GM12878 (cell line): ENCODE data around the gene TBX5. TPM values are rescaled to one million over a fixed set of nuclear protein-coding genes. Genes with fewer than 3 reads are reported as not detected.

Experiments used
- ATAC-seq: fragments of 200-7000 bp; cut with Tn5 transposase; 3 replicates; pipeline ENCODE4 v1.9.1; 2020; ENCODE audit warnings: mild to moderate bottlenecking, moderate library complexity
- BruUV-seq: library from RNA; stranded (reverse); fragments of 400-500 nt; replicated peaks from 2 replicates; lab custom pipeline; 2021; lab: Mats Ljungman, UMichigan
- CTCF ChIA-PET: fragments of 300-600 bp; sonication (Branson Sonifier 250); formaldehyde crosslinking; extraction: SDS; loops from one replicate; lab custom pipeline; 2021; ENCODE audit warnings: inconsistent platforms; lab: Yijun Ruan, JAX
- POLR2A ChIA-PET: fragments of 350-600 bp; formaldehyde crosslinking; extraction: SDS; loops from one replicate; lab custom pipeline; 2021; ENCODE audit warnings: inconsistent platforms; lab: Charles Lee
- RAD21 ChIA-PET: fragments of 300-600 bp; sonication (Branson Sonifier 250); formaldehyde crosslinking; loops from one replicate; lab custom pipeline; 2023; ENCODE audit warnings: antibody characterized with exemption; ENCODE audit not compliant: unreplicated experiment; lab: Charles Lee
- SMC1A ChIA-PET: fragments of 300-600 bp; sonication (Branson Sonifier 250); formaldehyde crosslinking; loops from one replicate; lab custom pipeline; 2023; ENCODE audit not compliant: unreplicated experiment, uncharacterized antibody; lab: Charles Lee
- DNase-seq: peaks from one replicate; pipeline ENCODE4 v3.0.0-alpha.2; 2011; ENCODE audit warnings: low read depth, low spot score
- FAIRE-seq: peaks from 3 replicates; lab custom pipeline; 2011; peaks lifted over from hg19 to GRCh38; lab: Jason Lieb, UNC
- H2AFZ ChIP-seq: 2 replicates; pipeline ENCODE4 v1.6.0; 2011; ENCODE audit warnings: low read depth, low read length, control low read depth; ENCODE audit not compliant: control insufficient read depth
- H3K27ac ChIP-seq: 2 replicates; pipeline ENCODE4 v1.5.1; 2011; ENCODE audit warnings: control low read depth; ENCODE audit not compliant: control insufficient read depth, insufficient read depth
- H3K27me3 ChIP-seq, 2 experiments: replicated peaks in 1 of 2; 2 replicates each; pipeline versions ENCODE4 v1.6.0 to v1.6.1; 2011; ENCODE audit warnings: low read length in 1 of 2; ENCODE audit not compliant: control insufficient read depth in 2 of 2, insufficient read depth in 2 of 2
- H3K36me3 ChIP-seq, 2 experiments: 2 replicates each; pipeline ENCODE4 v1.5.1; 2011; ENCODE audit warnings: low read length in 1 of 2; ENCODE audit not compliant: control insufficient read depth in 2 of 2, insufficient read depth in 2 of 2
- H3K4me1 ChIP-seq: 2 replicates; pipeline ENCODE4 v1.6.1; 2011; ENCODE audit warnings: mild to moderate bottlenecking, low read length, moderate library complexity, mixed read lengths; ENCODE audit not compliant: control insufficient read depth, insufficient read depth
- H3K4me2 ChIP-seq: 2 replicates; pipeline ENCODE4 v1.6.0; 2011; ENCODE audit warnings: control low read depth; ENCODE audit not compliant: control insufficient read depth, insufficient read depth
- H3K4me3 ChIP-seq: fragments of 200-600 bp; sonication (generic); 2 replicates; pipeline ENCODE4 v1.5.1; 2016
- H3K79me2 ChIP-seq: 2 replicates; pipeline ENCODE4 v1.6.0; 2011; ENCODE audit warnings: low read length; ENCODE audit not compliant: control insufficient read depth, insufficient read depth
- H3K9ac ChIP-seq: 2 replicates; pipeline ENCODE4 v1.8.0; 2011; ENCODE audit warnings: low read length, control low read depth, mixed read lengths; ENCODE audit not compliant: control insufficient read depth, insufficient read depth
- H3K9me3 ChIP-seq: replicated peaks from 3 replicates; pipeline ENCODE4 v1.5.1; 2011; ENCODE audit warnings: mild to moderate bottlenecking, low read length; ENCODE audit not compliant: control insufficient read depth, insufficient read depth
- H4K20me1 ChIP-seq: 2 replicates; pipeline ENCODE4 v1.6.0; 2011; ENCODE audit not compliant: control insufficient read depth, insufficient read depth
- NFXL1 ChIP-seq: fragments of 450-650 bp; IDR thresholded peaks from 2 replicates; pipeline ENCODE4 v1.6.1; 2017; ENCODE audit warnings: antibody characterized with exemption, mild to moderate bottlenecking, borderline replicate concordance
- PAX8 ChIP-seq: fragments of 450-650 bp; IDR thresholded peaks from 2 replicates; pipeline ENCODE4 v1.6.1; 2017; ENCODE audit warnings: mild to moderate bottlenecking, moderate library complexity
- TARDBP ChIP-seq: IDR thresholded peaks from 2 replicates; pipeline ENCODE4 v1.6.1; 2016; ENCODE audit warnings: borderline replicate concordance
- WGBS: methylation state at CpG from one replicate; pipeline ENCODE4 v1.1.6; 2016; ENCODE audit warnings: low lambda C conversion rate; ENCODE audit not compliant: insufficient replicate concordance, insufficient coverage; ENCODE audit errors: missing lambda C conversion rate; 5-methylcytosine and 5-hydroxymethylcytosine counted together
- in situ Hi-C: fragments of 300-500 bp; cut with MboI; formaldehyde crosslinking; loops from 9 replicates; pipeline ENCODE4 v1.14.3; 2018; ENCODE audit warnings: mixed read lengths
- intact Hi-C: fragments of 100-400 bp; cut with micrococcal nuclease; formaldehyde crosslinking; loops from one replicate; pipeline ENCODE4 v1.14.2; 2022; ENCODE audit not compliant: unreplicated experiment
- polyA plus RNA-seq, 11 experiments: library from polyadenylated mRNA; depleted of rRNA in 4 of 11; unstranded in 6 of 11; stranded (reverse) in 5 of 11; fragments of >200 nt; fragmentation: Nextera tagmentation in 4 of 11; fragmentation: Illumina TruSeq in 1 of 11; extraction: Ambion mirVana in 4 of 11; extraction: Trizol in 1 of 11; gene quantifications; 1 replicate in 1 of 11; 2 replicates in 10 of 11; pipeline versions ENCODE4 v1.2.1 to v1.2.3, GENCODE V29; 2011 to 2016; ENCODE audit warnings: inconsistent platforms in 2 of 11, missing spikeins in 2 of 11, low read depth in 1 of 11
- total RNA-seq, 4 experiments: library from RNA; depleted of rRNA in 3 of 4; stranded (reverse); fragments of >200 nt in 3 of 4; fragmentation: Illumina TruSeq in 1 of 4; extraction: Trizol in 1 of 4; gene quantifications; 2 replicates each; pipeline versions ENCODE4 v1.2.1 to v1.2.3, GENCODE V29; 2013 to 2021
- TF ChIP-seq, protein P1 (sequence below): IDR thresholded peaks from 2 replicates; pipeline ENCODE4 v1.6.1; 2011; ENCODE audit warnings: low read depth, low read length, improper control_type of control experiment, borderline replicate concordance
- TF ChIP-seq, protein P2 (sequence below): fragments of 450-650 bp; IDR thresholded peaks from 2 replicates; pipeline ENCODE4 v1.6.1; 2018; ENCODE audit warnings: mild to moderate bottlenecking, low read depth, moderate library complexity; ENCODE audit not compliant: partially characterized antibody

Gene TBX5
- total and polyA plus RNA-seq, 10 of the 15 experiments (the other 5 are each of a cell fraction or from before 2014, with no cell fraction given): 0.04 TPM; not detected in 9

DNA sequence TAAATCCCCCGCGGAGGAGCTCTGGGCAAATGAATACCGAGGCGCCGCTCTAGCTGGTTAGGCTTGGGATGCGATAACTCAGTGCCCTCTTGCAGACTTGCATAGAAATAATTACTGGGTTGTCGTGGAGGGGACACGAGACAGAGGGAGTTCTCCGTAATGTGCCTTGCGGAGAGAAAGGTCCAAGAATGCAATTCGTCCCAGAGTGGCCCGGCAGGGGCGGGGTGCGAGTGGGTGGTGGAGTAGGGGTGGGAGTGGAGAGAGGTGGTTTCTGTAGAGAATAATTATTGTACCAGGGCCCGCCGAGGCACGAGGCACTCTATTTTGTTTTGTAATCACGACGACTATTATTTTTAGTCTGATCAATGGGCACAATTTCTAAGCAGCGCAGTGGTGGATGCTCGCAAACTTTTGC is 2.5 kb upstream of the TBX5 start:
- intact Hi-C loops: no loop called here
- Histone ChIP-seq H3K9ac (no peak overlapping the region), H3K9me3 (no peaks in the 10 kb centered on the region; the same call in 2 of the 3 replicates), H2AFZ (no peak overlapping the region), H3K79me2 (no peaks in the 10 kb centered on the region), H3K36me3 (no peaks in the 10 kb centered on the region), H4K20me1 (no peaks in the 10 kb centered on the region), H3K4me1 (no peaks in the 10 kb centered on the region), H3K4me2 (no peak overlapping the region), H3K4me3 (no peak overlapping the region), H3K27me3 (peaks cover 6 to 27% of the 10 kb centered on the region in 2 experiments), H3K27ac (no peak overlapping the region)
- TF ChIP-seq TARDBP (no peak), PAX8 (no peak), NFXL1 (no peak)
- TF ChIP-seq, protein P1, sequence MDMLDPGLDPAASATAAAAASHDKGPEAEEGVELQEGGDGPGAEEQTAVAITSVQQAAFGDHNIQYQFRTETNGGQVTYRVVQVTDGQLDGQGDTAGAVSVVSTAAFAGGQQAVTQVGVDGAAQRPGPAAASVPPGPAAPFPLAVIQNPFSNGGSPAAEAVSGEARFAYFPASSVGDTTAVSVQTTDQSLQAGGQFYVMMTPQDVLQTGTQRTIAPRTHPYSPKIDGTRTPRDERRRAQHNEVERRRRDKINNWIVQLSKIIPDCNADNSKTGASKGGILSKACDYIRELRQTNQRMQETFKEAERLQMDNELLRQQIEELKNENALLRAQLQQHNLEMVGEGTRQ: no peak
- TF ChIP-seq, protein P2, sequence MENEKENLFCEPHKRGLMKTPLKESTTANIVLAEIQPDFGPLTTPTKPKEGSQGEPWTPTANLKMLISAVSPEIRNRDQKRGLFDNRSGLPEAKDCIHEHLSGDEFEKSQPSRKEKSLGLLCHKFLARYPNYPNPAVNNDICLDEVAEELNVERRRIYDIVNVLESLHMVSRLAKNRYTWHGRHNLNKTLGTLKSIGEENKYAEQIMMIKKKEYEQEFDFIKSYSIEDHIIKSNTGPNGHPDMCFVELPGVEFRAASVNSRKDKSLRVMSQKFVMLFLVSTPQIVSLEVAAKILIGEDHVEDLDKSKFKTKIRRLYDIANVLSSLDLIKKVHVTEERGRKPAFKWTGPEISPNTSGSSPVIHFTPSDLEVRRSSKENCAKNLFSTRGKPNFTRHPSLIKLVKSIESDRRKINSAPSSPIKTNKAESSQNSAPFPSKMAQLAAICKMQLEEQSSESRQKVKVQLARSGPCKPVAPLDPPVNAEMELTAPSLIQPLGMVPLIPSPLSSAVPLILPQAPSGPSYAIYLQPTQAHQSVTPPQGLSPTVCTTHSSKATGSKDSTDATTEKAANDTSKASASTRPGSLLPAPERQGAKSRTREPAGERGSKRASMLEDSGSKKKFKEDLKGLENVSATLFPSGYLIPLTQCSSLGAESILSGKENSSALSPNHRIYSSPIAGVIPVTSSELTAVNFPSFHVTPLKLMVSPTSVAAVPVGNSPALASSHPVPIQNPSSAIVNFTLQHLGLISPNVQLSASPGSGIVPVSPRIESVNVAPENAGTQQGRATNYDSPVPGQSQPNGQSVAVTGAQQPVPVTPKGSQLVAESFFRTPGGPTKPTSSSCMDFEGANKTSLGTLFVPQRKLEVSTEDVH: no peak
- in situ Hi-C loops: no loop called here
- DNase-seq (no peak), ATAC-seq (no peak), FAIRE-seq (no peak)
- ChIA-PET SMC1A (no interaction called here), CTCF (no interaction called here), RAD21 (no interaction called here), POLR2A (no interaction called here)
- 60% methylated on average over 21 of the region's 21 CpGs for WGBS
- no TSS peak for BruUV-seq
